Common myeloid progenitor, CD34-positive (primary cell): ENCODE results near the gene COL4A2.

ENCODE experiments used
- CTCF ChIA-PET: fragments of 350-600 bp; sonication (Branson Sonifier 250); formaldehyde crosslinking; loops from one replicate; lab custom pipeline; 2021; ENCODE audit warnings: antibody characterized with exemption; lab: Charles Lee
- POLR2A ChIA-PET: fragments of 350-600 bp; sonication (Branson Sonifier 250); formaldehyde crosslinking; loops from one replicate; lab custom pipeline; 2021; ENCODE audit warnings: antibody characterized with exemption; lab: Charles Lee
- DNase-seq, 3 donors: peaks; one replicate each; pipeline versions ENCODE4 v3.0.0 to v3.0.0-alpha.2; 2013
- H3K27ac ChIP-seq, 2 experiments: 1 replicate in 1 of 2; 2 replicates in 1 of 2; pipeline ENCODE4 v1.7.0; 2013; ENCODE audit warnings: inconsistent platforms in 2 of 2, low read length in 2 of 2, mild to moderate bottlenecking in 2 of 2, low read depth in 1 of 2, moderate library complexity in 1 of 2; ENCODE audit not compliant: severe bottlenecking in 2 of 2, insufficient read depth in 1 of 2, poor library complexity in 1 of 2
- H3K27me3 ChIP-seq, 5 experiments: replicated peaks in 2 of 5; 1 replicate in 3 of 5; 2 replicates in 2 of 5; pipeline versions ENCODE4 v1.6.1 to v1.7.0; 2013; ENCODE audit warnings: low read length in 4 of 5, mild to moderate bottlenecking in 2 of 5, moderate library complexity in 2 of 5, inconsistent platforms in 1 of 5; ENCODE audit not compliant: insufficient read depth in 5 of 5, control insufficient read depth in 4 of 5
- H3K36me3 ChIP-seq, 4 experiments: 1 replicate in 2 of 4; 2 replicates in 2 of 4; pipeline versions ENCODE4 v1.6.1 to v1.7.0; 2013; ENCODE audit warnings: low read length in 3 of 4, control low read depth in 1 of 4, mild to moderate bottlenecking in 1 of 4; ENCODE audit not compliant: control insufficient read depth in 4 of 4, insufficient read depth in 4 of 4
- H3K4me1 ChIP-seq, 4 experiments: 1 replicate in 3 of 4; 2 replicates in 1 of 4; pipeline versions ENCODE4 v1.6.1 to v1.7.1; 2013; ENCODE audit warnings: low read length in 3 of 4, mild to moderate bottlenecking in 3 of 4, control low read depth in 1 of 4, inconsistent platforms in 1 of 4, moderate library complexity in 1 of 4; ENCODE audit not compliant: control insufficient read depth in 4 of 4, insufficient read depth in 4 of 4; ENCODE audit errors: control extremely low read depth in 1 of 4
- H3K4me3 ChIP-seq, 7 experiments: 1 replicate in 4 of 7; 2 replicates in 3 of 7; pipeline versions ENCODE4 v1.5.1 to v1.7.0; 2013; ENCODE audit warnings: mild to moderate bottlenecking in 7 of 7, low read length in 6 of 7, moderate library complexity in 6 of 7, inconsistent platforms in 2 of 7, low read depth in 2 of 7, control low read depth in 1 of 7; ENCODE audit not compliant: insufficient read depth in 4 of 7, control insufficient read depth in 1 of 7; ENCODE audit errors: extremely low read depth in 1 of 7
- H3K9me3 ChIP-seq, 5 experiments: 1 replicate in 4 of 5; 2 replicates in 1 of 5; pipeline versions ENCODE4 v1.6.1 to v1.7.1; 2013; ENCODE audit warnings: low read length in 4 of 5, mild to moderate bottlenecking in 2 of 5, inconsistent platforms in 1 of 5, low read depth in 1 of 5, moderate library complexity in 1 of 5; ENCODE audit not compliant: control insufficient read depth in 4 of 5, insufficient read depth in 2 of 5; ENCODE audit errors: control extremely low read depth in 1 of 5
- WGBS: methylation state at CpG from one replicate; pipeline ENCODE4 v1.1.5; 2013; ENCODE audit not compliant: insufficient coverage; 5-methylcytosine and 5-hydroxymethylcytosine counted together

The COL4A2 gene

GRCh38 chr13:110474713-110475112 is 167.6 kb downstream of the COL4A2 start:
- Histone ChIP-seq H3K4me1 (peaks cover 0 to 13% (median 6%) of the 10 kb centered on the region in 4 experiments), H3K9me3 (no peaks in the 10 kb centered on the region), H3K4me3 (no peak overlapping the region), H3K27ac (no peak overlapping the region), H3K27me3 (peaks cover 0 to 16% (median 14%) of the 10 kb centered on the region in 5 experiments), H3K36me3 (no peaks in the 10 kb centered on the region)
- POLR2A ChIA-PET, result no interaction called here
- 97% methylated on average over 17 of the region's 21 CpGs for WGBS
- CTCF ChIA-PET, result no interaction called here
- DNase-seq, result no peak

- CTCF ChIA-PET, result no interaction called here
- H3K9me3 ChIP-seq, result no peaks in the 10 kb centered on the region
- peak in 2 of 3 donors; percentile 10 to 12 for DNase-seq
- peaks cover 0 to 16% (median 12%) of the 10 kb centered on the region in 5 experiments for H3K27me3 ChIP-seq
- H3K4me1 ChIP-seq, result peaks cover 0 to 13% (median 6%) of the 10 kb centered on the region in 4 experiments
- POLR2A ChIA-PET, result no interaction called here
- WGBS, result 58% methylated on average over 7 of the region's 9 CpGs
- no peak overlapping the region for H3K27ac ChIP-seq
- no peaks in the 10 kb centered on the region for H3K36me3 ChIP-seq
- H3K4me3 ChIP-seq, result no peak overlapping the region
Measured at GRCh38 chr13:110475117-110475516, 168.0 kb downstream of the COL4A2 start.

- Histone ChIP-seq H3K4me3 (no peak overlapping the region), H3K36me3 (no peaks in the 10 kb centered on the region), H3K27ac (no peak overlapping the region), H3K4me1 (peaks cover 0 to 8% (median 3%) of the 10 kb centered on the region in 4 experiments), H3K27me3 (peaks cover 0 to 16% (median 9%) of the 10 kb centered on the region in 5 experiments), H3K9me3 (no peaks in the 10 kb centered on the region)
- CTCF ChIA-PET, result no interaction called here
- POLR2A ChIA-PET, result no interaction called here
- 91% methylated on average over 16 of the region's 18 CpGs for WGBS
- DNase-seq, result no peak
Measured at GRCh38 chr13:110475550-110476219, 168.6 kb downstream of the COL4A2 start.

- Histone ChIP-seq H3K27me3 (peaks cover 0 to 17% (median 9%) of the 10 kb centered on the region in 5 experiments), H3K4me3 (no peak overlapping the region), H3K9me3 (no peaks in the 10 kb centered on the region), H3K36me3 (no peaks in the 10 kb centered on the region), H3K27ac (no peak overlapping the region), H3K4me1 (peaks cover 0 to 5% (median 2%) of the 10 kb centered on the region in 4 experiments)
- no peak for DNase-seq
- CTCF ChIA-PET, result no interaction called here
- WGBS, result 91% methylated on average over 12 of the region's 12 CpGs
- POLR2A ChIA-PET, result no interaction called here
Measured at GRCh38 chr13:110476220-110476617, 169.1 kb downstream of the COL4A2 start.

GRCh38 chr13:110477706-110478245 is 170.7 kb downstream of the COL4A2 start:
- Histone ChIP-seq H3K4me3 (no peak overlapping the region), H3K27me3 (peaks cover 0 to 28% (median 16%) of the 10 kb centered on the region in 5 experiments), H3K27ac (no peak overlapping the region), H3K36me3 (no peaks in the 10 kb centered on the region), H3K9me3 (no peaks in the 10 kb centered on the region), H3K4me1 (no peaks in the 10 kb centered on the region)
- no peak for DNase-seq
- WGBS, result 100% methylated on average over 3 of the region's 4 CpGs
- ChIA-PET POLR2A (no interaction called here), CTCF (interaction anchor here (1.3 to 1.4 kb wide), 2 partner anchors 8 to 10 kb away, joined by 3 read pairs; no protein-coding TSS in a partner anchor)

GRCh38 chr13:110478405-110479214 is 171.5 kb downstream of the COL4A2 start:
- Histone ChIP-seq H3K9me3 (no peaks in the 10 kb centered on the region), H3K27ac (no peak overlapping the region), H3K36me3 (no peaks in the 10 kb centered on the region), H3K27me3 (peaks cover 0 to 32% (median 22%) of the 10 kb centered on the region in 5 experiments), H3K4me1 (no peaks in the 10 kb centered on the region), H3K4me3 (no peak overlapping the region)
- no peak for DNase-seq
- POLR2A ChIA-PET, result no interaction called here
- CTCF ChIA-PET, result interaction anchor here (1.3 to 1.4 kb wide), 2 partner anchors 9 to 10 kb away, joined by 3 read pairs; no protein-coding TSS in a partner anchor
- WGBS, result 94% methylated on average over 15 of the region's 16 CpGs
